Uterine smooth muscle cell (primary cell): ENCODE measurements around the gene STXBP2. TPM values are rescaled to one million over a fixed set of nuclear protein-coding genes. Genes with fewer than 3 reads are reported as not detected.

Source experiments
- total RNA-seq: library from RNA; depleted of rRNA; stranded (reverse); fragments of >200 nt; gene quantifications from 2 replicates; pipeline ENCODE4 v1.2.3, GENCODE V29; 2014

STXBP2 gene
- 6.2 and 8.4 TPM in 2 replicates for total RNA-seq

GRCh38 chr19:7636691-7637373 is at the start of gene STXBP2:
Gene STXBP2, plus strand, starts transcription at chr19:7637110. Its CDS starts 40 bp downstream, at chr19:7637150.

GRCh38 chr19:7595466-7596133 is 41.3 kb upstream of the STXBP2 start, which contains the start of gene CAMSAP3:
Gene CAMSAP3, plus strand, starts transcription at chr19:7595863. Its CDS starts 140 bp downstream, at chr19:7596003.

GRCh38 chr19:7629347-7630054 is 7.4 kb upstream of the STXBP2 start, which contains the start of the genes PET100 and XAB2:
Gene PET100, plus strand, starts transcription at chr19:7629793. Its CDS starts 41 bp downstream, at chr19:7629834.
Gene XAB2, minus strand, starts transcription at chr19:7629545. Its CDS starts 18 bp downstream, at chr19:7629527.

GRCh38 chr19:7633698-7634097 is 3.2 kb upstream of the STXBP2 start, which contains the start of gene PCP2:
Gene PCP2, minus strand, starts transcription at chr19:7633719. Its CDS starts 262 bp downstream, at chr19:7633457.

GRCh38 chr19:7668842-7669241 is 31.9 kb downstream of the STXBP2 start, which contains the start of gene RETN:
Gene RETN, plus strand, starts transcription at chr19:7669049. Its CDS starts 278 bp downstream, at chr19:7669327.

GRCh38 chr19:7676854-7677253 is 39.9 kb downstream of the STXBP2 start, which contains the start of gene MCEMP1:
Gene MCEMP1, plus strand, starts transcription at chr19:7677090. Its CDS starts 31 bp downstream, at chr19:7677121.

GRCh38 chr19:7680606-7681339 is 43.9 kb downstream of the STXBP2 start, which contains the start of gene TRAPPC5:
Gene TRAPPC5, plus strand, starts transcription at chr19:7680833. Its CDS starts 1,421 bp downstream, at chr19:7682254.

Other genes starting within 250 kb of the STXBP2 start
- 3.2 and 4.1 TPM in 2 replicates for gene PEX11G, start 148.1 kb upstream of the STXBP2 start, total RNA-seq
- gene ZNF358, start 121.0 kb upstream of the STXBP2 start, total RNA-seq: 8.2 and 16.5 TPM in 2 replicates
- 4.5 and 4.6 TPM in 2 replicates for gene MCOLN1, start 114.5 kb upstream of the STXBP2 start, total RNA-seq
- gene PNPLA6, start 101.4 kb upstream of the STXBP2 start, total RNA-seq: 60.2 and 96.3 TPM in 2 replicates
- gene CAMSAP3, start 41.2 kb upstream of the STXBP2 start, total RNA-seq: not detected in 2 replicates
- 28.6 and 34.5 TPM in 2 replicates for gene XAB2, start 7.6 kb upstream of the STXBP2 start, total RNA-seq
- 13.2 and 17.1 TPM in 2 replicates for gene PET100, start 7.3 kb upstream of the STXBP2 start, total RNA-seq
- gene PCP2, start 3.4 kb upstream of the STXBP2 start, total RNA-seq: not detected in 2 replicates
- gene RETN, start 31.9 kb downstream of the STXBP2 start, total RNA-seq: not detected in 2 replicates
- not detected in 2 replicates for gene MCEMP1, start 40.0 kb downstream of the STXBP2 start, total RNA-seq
- gene TRAPPC5, start 43.7 kb downstream of the STXBP2 start, total RNA-seq: 74.4 and 78.4 TPM in 2 replicates
- not detected in 2 replicates for gene FCER2, start 65.0 kb downstream of the STXBP2 start, total RNA-seq
- not detected in 2 replicates for gene CLEC4G, start 95.0 kb downstream of the STXBP2 start, total RNA-seq
- not detected in 2 replicates for gene CD209, start 110.4 kb downstream of the STXBP2 start, total RNA-seq
- gene CLEC4M, start 126.1 kb downstream of the STXBP2 start, total RNA-seq: not detected in 2 replicates
- gene EVI5L, start 193.1 kb downstream of the STXBP2 start, total RNA-seq: 12.3 and 23.0 TPM in 2 replicates
- not detected in 2 replicates for gene PRR36, start 237.3 kb downstream of the STXBP2 start, total RNA-seq